Retinal pigment epithelial cell (primary cell): ENCODE results near the gene PRDM16.

Experiments used
- DNase-seq: peaks from one replicate; pipeline ENCODE4 v3.0.0-alpha.2; 2010; ENCODE audit warnings: low read depth
- H3K4me3 ChIP-seq: 2 replicates; pipeline ENCODE4 v1.5.1; 2011; ENCODE audit warnings: mild to moderate bottlenecking, low read length, control low read depth, moderate library complexity
- TF ChIP-seq, protein P1 (sequence below): conservative IDR thresholded peaks from 2 replicates; pipeline ENCODE4 v1.5.1; 2011; ENCODE audit warnings: low read depth, low read length, control low read depth, inconsistent platforms

PRDM16 gene

GRCh38 chr1:3317456-3317855, 248.5 kb downstream of the PRDM16 start:
- TF ChIP-seq, protein P1, sequence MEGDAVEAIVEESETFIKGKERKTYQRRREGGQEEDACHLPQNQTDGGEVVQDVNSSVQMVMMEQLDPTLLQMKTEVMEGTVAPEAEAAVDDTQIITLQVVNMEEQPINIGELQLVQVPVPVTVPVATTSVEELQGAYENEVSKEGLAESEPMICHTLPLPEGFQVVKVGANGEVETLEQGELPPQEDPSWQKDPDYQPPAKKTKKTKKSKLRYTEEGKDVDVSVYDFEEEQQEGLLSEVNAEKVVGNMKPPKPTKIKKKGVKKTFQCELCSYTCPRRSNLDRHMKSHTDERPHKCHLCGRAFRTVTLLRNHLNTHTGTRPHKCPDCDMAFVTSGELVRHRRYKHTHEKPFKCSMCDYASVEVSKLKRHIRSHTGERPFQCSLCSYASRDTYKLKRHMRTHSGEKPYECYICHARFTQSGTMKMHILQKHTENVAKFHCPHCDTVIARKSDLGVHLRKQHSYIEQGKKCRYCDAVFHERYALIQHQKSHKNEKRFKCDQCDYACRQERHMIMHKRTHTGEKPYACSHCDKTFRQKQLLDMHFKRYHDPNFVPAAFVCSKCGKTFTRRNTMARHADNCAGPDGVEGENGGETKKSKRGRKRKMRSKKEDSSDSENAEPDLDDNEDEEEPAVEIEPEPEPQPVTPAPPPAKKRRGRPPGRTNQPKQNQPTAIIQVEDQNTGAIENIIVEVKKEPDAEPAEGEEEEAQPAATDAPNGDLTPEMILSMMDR, result no peak
- DNase-seq, result no peak
- H3K4me3 ChIP-seq, result no peak overlapping the region

DNA sequence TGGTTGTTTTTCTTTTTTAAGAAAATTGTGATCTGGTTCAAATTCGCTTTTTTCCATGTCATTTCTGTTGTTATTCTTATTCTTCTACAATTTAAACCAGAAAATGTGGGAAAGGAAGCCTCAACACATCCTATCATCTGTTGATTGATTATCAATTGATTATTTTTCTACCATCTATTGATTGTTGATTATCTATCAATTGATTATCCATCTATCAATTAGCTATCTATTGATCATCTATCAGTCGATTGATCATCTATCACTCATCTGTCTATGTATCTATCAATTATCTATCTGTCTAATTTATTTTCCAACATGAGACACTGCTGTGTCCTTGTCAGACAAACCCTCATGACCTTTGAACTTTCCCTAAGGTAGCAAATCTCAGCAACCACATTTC, 249.3 kb downstream of the PRDM16 start:
- no peak for DNase-seq
- TF ChIP-seq, protein P1, result no peak
- H3K4me3 ChIP-seq, result no peak overlapping the region

DNA sequence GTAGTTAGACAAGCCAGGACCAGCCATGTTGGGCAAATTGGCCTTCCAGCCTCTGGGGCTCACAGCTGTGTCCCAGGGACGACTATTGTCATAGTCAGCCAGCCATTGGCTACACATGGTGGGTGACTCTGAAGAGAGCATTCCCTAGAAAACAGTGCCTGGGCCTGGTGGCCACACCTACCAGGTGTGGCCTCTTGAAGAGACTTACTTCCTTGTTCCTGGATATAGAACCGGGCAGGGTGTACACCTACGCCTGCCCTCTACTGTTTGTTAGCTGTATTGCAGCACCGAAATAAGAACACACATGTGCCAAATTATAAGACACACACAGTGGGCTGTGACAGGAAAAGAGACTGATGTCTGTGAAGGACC, 250.9 kb downstream of the PRDM16 start:
- H3K4me3 ChIP-seq, result no peak overlapping the region
- no peak for DNase-seq
- TF ChIP-seq, protein P1, result peak; percentile 78

GRCh38 chr1:3320246-3321152, 251.5 kb downstream of the PRDM16 start:
- TF ChIP-seq, protein P1, result no peak
- no peak overlapping the region for H3K4me3 ChIP-seq
- DNase-seq, result no peak

DNA sequence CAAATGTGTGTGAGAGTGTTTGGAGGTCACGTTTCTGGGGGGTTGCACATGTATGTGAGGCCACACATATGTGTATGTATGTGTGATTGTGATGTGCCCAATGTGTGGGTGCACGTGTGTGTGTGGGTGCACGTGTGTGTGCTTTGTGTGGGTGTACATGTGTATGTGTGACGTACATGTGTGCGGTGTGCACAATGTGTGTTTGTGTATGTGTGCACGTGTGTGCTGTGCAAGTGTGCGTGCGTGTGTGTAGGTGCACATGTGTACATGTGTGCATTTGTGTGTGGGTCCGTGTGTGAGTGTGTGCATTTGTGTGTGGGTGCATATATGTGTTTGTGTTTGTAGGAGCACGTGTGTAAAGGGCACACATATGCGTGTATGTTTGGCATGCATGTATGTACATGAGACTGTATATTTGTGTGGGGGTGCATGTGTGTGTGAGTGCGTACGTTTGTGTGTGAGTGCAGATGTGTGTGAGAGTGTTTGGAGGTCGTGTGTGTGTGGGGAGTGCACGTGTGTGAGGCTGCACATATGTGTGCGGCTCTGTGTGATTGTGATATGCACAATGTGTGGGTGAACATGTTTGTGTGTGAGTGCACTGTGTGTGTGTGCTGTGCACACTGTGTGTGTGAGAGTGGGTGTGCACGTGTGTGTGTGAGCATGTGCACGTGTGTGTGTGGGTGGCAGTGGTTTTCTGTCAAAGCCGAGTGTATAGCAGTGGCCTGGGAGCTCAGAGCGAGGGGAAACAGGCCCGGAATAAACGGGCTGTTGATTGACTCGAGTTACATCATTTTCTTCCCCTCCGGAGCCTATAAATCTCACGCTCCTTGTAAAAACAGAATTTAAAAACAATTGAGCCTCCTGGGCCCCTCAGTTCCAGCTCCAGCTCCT, 252.8 kb downstream of the PRDM16 start:
- TF ChIP-seq, protein P1, result no peak
- no peak overlapping the region for H3K4me3 ChIP-seq
- DNase-seq, result no peak

DNA sequence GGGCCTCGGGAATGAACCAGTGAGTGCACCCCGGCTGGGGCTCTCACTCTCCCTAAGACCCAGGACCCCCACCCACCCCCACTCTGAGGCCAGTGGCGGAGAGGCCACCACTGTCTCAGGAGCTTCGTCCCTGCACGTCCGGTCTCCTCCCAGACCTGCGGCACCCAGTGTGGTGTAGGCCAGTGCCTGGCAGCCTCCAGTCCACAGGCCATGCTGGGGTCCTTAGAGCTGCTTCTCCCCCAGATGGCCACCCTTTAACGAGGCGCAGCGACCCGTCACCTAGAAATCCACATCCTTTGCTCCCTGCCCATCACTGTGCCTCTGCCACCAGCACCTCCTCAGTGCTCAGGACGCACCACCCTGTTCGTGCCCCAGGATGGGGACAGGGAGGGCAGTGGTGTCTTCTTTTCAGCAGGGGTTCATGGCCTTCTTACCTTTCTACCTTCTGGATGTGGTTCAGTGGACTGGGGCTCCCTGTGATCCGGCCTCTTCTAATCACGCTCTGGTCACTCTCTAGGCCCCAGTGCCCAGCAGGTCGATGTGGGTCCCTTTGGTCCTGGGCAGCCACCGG, 253.5 kb downstream of the PRDM16 start:
- TF ChIP-seq, protein P1, result no peak
- DNase-seq, result no peak
- H3K4me3 ChIP-seq, result no peak overlapping the region
